ENCODE results near the gene CCDC3. TPM values are rescaled to one million over a fixed set of nuclear protein-coding genes. Genes with fewer than 3 reads are reported as not detected.
A peak's percentile ranks its signal among the peaks of the same experiment; 100 is the strongest.

CCDC3 gene
- total and polyA plus RNA-seq, 2 experiments from 2014 or later = 4.3 to 6.7 TPM

GRCh38 chr10:12905067-12905466 is 96.4 kb downstream of the CCDC3 start:
- Histone ChIP-seq H3K36me3 (no peaks in the 10 kb centered on the region), H3K4me1 (ENCODE audit: low read depth) (no peaks in the 10 kb centered on the region), H3K9me3 (ENCODE audit: low read depth) (no peaks in the 10 kb centered on the region), H3K4me3 (no peak overlapping the region), H3K27me3 (no peaks in the 10 kb centered on the region), H3K27ac (no peak overlapping the region)
- no peak for DNase-seq (ENCODE audit: low read depth in 1 of 2, low spot score in 1 of 2)
- no peak for TF ChIP-seq CTCF (IDR thresholded peaks at IDR 0.05; ENCODE audit: low read depth, low read length)

DNA sequence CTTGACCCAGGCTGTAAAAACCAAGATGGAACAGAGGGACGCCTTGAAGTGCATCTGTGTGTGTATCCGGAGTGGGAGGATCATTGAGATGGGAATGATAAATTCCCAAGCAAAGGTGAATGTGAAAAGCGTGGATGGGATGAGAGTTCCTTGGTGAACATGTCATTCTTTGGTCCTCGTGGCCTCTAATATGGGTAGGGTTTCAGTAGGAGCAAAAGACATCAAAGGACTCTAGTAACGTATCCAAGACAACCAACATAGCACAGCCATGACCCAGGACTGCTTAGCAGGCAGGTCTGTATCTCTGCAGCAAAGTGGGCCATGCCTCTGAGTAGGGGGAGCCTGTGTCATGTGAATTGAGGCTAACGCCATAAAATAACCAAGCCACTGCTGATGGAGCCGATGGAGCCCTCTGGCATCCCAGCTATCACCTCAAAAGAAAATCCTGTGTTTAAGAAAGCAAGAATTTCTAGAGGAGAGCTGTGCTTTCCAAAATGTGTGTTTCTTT is 98.6 kb downstream of the CCDC3 start:
- DNase-seq (ENCODE audit: low read depth in 1 of 2, low spot score in 1 of 2) = no peak

DNA sequence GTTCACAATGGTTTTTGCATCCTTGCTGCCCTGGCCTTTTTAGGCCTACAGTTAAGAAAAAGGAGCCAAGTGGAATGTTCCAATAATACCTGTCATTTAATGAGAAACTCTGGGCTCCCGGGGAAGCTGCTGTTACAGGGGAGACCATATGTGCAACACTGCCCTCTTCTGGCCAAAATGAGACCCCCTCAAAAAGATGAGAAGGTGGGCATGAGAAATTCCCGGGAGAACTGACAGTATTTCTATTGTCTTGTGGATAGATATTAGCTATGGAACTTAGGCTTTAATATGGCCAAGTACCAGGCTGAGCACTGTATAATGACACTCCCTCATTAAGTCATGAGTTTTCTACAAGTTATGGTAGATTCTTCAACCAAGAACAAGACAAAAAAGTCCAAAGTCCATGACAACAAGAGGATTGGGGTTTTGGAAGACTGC is 99.4 kb downstream of the CCDC3 start:
- no peaks in the 10 kb centered on the region for H3K36me3 ChIP-seq
- H3K4me3 ChIP-seq = no peak overlapping the region
- TF ChIP-seq CTCF (IDR thresholded peaks at IDR 0.05; ENCODE audit: low read depth, low read length) = peak; percentile 77
- H3K27ac ChIP-seq = no peak overlapping the region
- DNase-seq (ENCODE audit: low read depth in 1 of 2, low spot score in 1 of 2) = peak; percentile 79 to 86
- H3K27me3 ChIP-seq = no peaks in the 10 kb centered on the region
- no peaks in the 10 kb centered on the region for H3K9me3 ChIP-seq (ENCODE audit: low read depth)
- no peaks in the 10 kb centered on the region for H3K4me1 ChIP-seq (ENCODE audit: low read depth)

More for the DNA sequence above, 98.6 kb downstream of the CCDC3 start:
- no peaks in the 10 kb centered on the region for H3K4me1 ChIP-seq (ENCODE audit: low read depth)
- H3K9me3 ChIP-seq (ENCODE audit: low read depth) = no peaks in the 10 kb centered on the region
- no peak overlapping the region for H3K27ac ChIP-seq
- H3K36me3 ChIP-seq = no peaks in the 10 kb centered on the region
- no peak overlapping the region for H3K4me3 ChIP-seq
- TF ChIP-seq CTCF (IDR thresholded peaks at IDR 0.05; ENCODE audit: low read depth, low read length) = no peak
- H3K27me3 ChIP-seq = no peaks in the 10 kb centered on the region

DNA sequence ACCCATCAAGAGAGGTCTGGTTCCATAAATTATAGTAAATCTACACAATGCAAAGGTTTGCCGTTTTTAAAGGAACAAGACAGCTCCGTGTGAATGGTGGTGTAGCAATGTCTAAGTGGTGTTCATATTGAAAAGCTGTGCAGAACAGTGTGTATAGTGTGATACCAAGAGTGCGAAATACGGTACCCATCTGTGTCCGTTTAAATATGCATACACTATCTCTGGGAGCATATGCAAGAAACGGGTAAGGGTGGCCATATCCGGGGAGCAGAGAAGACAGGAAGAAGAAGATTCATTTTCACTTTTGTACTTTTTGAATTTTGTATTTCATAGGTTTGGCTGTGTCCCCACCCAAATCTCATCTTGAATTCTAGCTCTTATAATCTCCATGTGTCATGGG is 102.0 kb downstream of the CCDC3 start:
- no peak for DNase-seq (ENCODE audit: low read depth in 1 of 2, low spot score in 1 of 2)
- Histone ChIP-seq H3K4me3 (no peak overlapping the region), H3K27ac (no peak overlapping the region), H3K36me3 (no peaks in the 10 kb centered on the region), H3K4me1 (ENCODE audit: low read depth) (no peaks in the 10 kb centered on the region), H3K27me3 (no peaks in the 10 kb centered on the region), H3K9me3 (ENCODE audit: low read depth) (no peaks in the 10 kb centered on the region)
- no peak for TF ChIP-seq CTCF (IDR thresholded peaks at IDR 0.05; ENCODE audit: low read depth, low read length)

- no peak for DNase-seq (ENCODE audit: low read depth in 1 of 2, low spot score in 1 of 2)
- Histone ChIP-seq H3K36me3 (no peaks in the 10 kb centered on the region), H3K27ac (no peak overlapping the region)
Measured at GRCh38 chr10:12898271-12898670, 103.2 kb downstream of the CCDC3 start.

More at GRCh38 chr10:12898271-12898670, 103.2 kb downstream of the CCDC3 start:
- no peaks in the 10 kb centered on the region for H3K9me3 ChIP-seq (ENCODE audit: low read depth)
- H3K4me1 ChIP-seq (ENCODE audit: low read depth) = no peaks in the 10 kb centered on the region
- no peaks in the 10 kb centered on the region for H3K27me3 ChIP-seq
- no peak for TF ChIP-seq CTCF (IDR thresholded peaks at IDR 0.05; ENCODE audit: low read depth, low read length)
- H3K4me3 ChIP-seq = no peak overlapping the region
